Activated CD8-positive, alpha-beta memory T cell treated with anti-CD3 and anti-CD28 coated beads for 4 hours (primary cell): Measurements from ENCODE around the gene SPACA9.
A peak's percentile ranks its signal among the peaks of the same experiment; 100 is the strongest.

Experiments used
- DNase-seq, 2 donors: peaks; one replicate each; pipeline ENCODE4 v3.0.0-alpha.2; 2020; ENCODE audit warnings: low read depth in 2 of 2

Gene SPACA9

DNA sequence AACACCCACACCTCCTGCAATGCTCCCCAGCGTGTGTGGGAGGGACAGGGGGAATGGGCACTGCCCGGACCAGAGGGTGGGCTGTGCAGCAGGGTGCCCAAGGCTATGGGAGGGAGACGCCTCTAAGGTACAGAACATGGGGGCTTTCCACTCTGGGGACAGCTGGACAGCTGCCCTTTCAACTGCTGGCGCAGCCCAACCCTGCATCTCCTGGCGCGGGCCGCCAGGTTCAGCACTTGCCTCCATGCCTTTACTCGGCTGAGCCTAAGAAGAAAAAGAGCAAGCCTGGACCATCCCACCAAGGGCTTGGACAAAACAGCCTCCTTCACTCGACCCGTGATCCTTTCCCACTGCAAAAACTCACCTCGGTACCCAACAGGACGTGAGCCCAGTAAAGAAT, 15.6 kb upstream of the SPACA9 start:
- DNase-seq = no peak

DNA sequence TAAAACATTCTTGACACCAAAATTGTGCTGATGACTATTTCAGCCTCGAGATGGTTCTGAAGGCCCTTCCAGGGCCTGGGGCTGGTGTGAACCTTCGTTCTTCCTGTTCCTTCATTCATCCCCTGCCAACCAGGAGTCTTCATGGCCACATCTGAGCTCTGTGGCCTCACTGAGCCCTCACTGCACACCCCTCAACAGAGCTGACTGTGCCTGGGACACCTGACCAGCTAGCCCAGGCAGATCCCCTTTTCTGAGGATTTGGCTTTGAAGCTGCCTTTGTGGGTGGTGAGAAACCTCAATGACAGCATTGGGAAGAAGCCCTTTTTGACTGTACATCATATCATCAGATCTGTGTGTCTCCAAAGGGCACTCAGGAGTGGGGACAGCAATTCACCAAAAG, 14.4 kb upstream of the SPACA9 start:
- no peak for DNase-seq

GRCh38 chr9:132864691-132865090, 14.0 kb upstream of the SPACA9 start:
- DNase-seq = no peak

DNA sequence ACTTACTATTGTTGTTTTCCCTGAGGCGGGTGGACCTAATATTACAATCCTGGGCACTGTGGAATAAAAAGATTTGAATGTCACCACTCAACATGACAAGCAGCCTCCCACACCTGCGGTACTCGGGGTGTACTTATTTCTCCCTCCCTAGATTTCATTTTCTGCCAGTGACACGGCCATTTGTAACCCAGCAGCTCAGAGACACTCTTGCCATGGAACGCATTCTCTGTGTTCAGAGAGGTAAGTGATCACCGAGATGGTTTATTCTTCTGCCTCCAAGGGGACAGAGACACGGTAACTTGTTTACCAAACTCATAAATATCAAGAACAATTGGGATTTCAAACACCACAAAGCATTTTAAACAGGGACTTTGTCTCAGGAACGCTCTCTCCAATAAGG, 11.8 kb upstream of the SPACA9 start:
- DNase-seq = no peak

DNA sequence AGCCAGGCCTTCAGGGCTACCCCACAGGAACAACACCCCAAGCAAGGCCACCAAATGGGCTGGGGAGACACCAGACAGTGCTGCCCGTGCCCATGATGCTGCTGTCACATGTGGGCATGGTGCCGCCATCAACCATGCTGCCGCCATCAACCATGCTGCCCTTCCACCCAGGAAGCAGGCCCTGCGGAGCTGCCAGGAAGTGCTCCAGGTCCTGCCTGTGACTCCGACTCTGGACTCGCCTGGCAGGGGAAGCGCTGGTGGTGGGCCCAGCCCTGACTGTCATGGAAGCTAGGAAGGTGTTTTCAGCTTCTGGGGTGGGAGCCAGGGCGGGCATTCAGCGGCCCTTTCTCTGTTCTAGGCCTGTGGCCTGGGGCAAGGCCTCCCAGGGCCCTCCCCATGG, 9.4 kb upstream of the SPACA9 start:
- DNase-seq = no peak

DNA sequence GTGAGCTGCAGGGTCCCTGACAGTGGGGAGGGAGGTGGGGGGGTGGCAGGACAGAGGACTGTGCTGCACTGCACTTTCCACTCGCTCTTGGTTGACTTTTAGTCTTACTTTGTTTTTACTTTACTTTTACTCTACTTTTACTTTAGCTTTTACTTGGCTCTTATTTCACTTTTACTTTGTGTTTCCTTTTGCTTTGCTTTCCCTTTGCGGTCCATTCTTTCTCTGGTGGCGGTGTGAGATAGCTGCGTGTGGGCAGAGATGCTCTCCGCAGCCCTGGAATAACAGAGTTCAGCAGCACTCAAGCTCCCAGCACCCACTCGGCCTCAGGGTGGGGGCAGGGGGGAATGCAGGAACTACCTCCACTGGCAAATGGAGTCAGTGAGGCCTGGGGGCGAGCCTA, 5.3 kb upstream of the SPACA9 start:
- no peak for DNase-seq

GRCh38 chr9:132875159-132875558, 3.5 kb upstream of the SPACA9 start:
- no peak for DNase-seq

GRCh38 chr9:132876849-132877248, 1.8 kb upstream of the SPACA9 start:
- DNase-seq = no peak

- DNase-seq = no peak
These were observed 1.3 kb upstream of the SPACA9 start for GRCh38 chr9:132877458-132877823.

DNA sequence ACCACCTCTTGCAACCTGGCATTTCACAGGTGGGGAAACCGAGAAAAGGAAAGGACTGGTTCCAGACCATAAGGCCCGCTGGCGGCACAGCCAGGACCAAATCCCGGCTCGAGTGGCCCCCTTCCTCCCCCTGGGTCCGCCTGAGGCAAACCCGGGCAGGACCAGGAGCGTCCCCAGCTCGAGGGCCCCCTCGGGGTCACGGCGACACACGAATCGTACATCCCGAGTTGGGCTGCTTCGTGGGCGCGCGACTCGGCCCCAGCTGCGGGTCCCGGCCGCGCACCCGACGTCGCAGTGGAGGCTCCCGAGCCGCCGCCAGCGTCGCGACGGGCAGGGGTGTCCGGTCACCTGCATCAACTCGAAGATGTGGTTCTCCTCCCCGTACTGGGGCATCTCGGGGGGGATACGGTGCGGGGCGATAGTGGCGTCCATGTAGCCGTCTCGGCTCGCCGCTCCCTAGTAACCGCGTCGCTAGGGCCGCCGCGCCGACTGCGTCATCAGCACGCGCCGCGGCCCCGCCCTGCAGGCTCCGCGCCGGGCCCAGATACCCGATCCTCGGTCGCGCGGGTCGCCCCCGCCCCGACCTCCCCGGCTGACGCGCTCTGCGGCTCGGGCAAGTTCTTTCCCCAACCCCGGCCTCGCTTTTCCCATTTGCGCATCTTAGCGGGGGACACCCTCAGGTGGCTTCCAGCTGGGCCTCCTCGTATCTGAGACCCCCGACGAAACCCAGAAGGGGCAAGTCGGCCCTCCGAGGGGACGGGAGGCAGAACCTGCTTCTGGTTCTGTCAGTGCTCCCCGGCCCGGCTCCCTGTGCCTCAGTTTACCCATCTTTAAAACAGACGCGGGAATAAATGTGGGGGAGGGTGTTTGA, 639 bp upstream of the SPACA9 start, which contains the start of gene AK8:
TSS of gene AK8 (minus strand) at position 461 of the 871 bp plus-strand sequence. CDS start at position 432, 29 bp downstream.
- peak; percentile 45 to 48 for DNase-seq

DNA sequence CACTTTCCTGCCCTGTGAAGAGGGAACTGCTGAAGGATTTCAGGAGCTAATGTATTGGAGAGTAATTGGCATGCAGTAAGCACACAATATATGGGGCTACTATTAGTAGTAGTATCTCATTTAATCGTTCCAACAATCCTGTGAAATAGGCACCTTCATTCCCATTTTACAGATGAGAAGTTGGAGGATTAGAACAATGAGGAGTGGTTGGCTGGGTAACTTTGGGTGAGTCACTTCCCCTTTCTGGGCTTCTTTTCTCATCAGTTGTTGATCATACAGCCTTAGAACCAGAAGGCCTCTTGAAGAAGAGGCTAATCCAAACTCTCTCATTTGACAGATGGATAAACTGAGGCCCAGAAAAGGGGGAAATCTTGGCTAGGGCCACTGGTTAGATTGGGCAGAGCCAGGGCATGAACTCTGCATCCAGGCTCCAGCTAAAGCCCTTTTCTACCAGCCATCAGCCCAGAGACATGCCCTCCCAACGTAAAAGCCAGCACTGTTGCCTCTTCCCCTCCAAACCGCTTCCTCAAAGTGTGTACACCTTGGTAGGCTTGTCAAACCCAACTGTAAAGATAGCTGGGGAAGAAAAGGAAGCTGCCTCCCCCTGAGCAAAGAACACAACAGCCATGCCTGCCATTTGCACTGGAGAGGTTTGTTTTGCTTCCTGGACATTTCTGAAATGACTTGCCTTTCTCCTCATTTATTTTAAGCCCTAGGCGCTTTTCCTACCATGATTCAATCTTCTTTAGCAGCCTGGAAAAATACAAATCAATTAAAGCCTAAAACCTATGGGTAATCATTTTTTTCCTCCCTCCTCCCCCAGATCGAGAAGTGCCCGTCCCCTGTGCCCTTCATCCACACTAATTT, 992 bp downstream of the SPACA9 start:
- no peak for DNase-seq

- DNase-seq = no peak
These were observed 1.6 kb downstream of the SPACA9 start for GRCh38 chr9:132880324-132880661.

DNA sequence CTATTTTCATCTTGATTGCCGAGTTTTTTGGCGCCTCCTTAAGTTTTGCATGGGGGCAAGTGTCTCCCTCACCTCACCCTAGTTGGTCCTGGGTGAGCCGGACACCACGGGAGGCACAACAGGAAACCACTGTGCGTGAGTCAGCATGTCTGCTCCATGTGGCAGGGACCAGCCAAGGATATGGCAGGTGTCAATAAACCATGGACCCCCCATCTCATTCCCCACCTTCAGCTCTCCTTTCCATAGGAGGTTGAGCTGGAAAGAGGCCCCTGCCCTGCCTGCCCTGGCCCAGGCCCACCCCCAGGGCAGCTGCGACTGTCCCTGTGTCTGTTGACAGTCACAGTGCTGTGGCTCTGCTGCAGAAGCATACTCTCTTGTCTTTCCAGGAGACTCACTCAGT, 3.1 kb downstream of the SPACA9 start:
- DNase-seq = no peak

DNA sequence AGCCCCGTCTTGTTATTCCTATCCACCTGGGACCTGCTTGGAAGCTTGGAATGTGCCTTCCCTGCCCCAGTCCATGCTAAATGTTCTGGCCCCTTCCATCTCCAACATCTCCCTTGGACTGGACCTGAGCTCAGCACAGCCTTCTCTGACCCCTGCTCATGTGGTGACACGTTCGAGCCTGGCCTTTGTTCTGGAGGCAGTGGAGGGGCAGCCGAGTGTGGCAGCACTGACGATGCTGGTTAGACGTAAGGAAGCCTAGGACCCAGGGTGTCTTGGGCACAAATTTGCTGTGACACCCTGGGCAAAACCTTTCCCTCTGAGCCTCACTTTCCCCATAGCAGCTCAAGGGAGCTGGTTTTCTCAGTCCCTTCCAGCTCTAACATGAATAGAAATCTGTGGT, 3.9 kb downstream of the SPACA9 start:
- DNase-seq = no peak

GRCh38 chr9:132883349-132884294, 4.9 kb downstream of the SPACA9 start:
- no peak for DNase-seq

- no peak for DNase-seq
These were observed 7.1 kb downstream of the SPACA9 start for GRCh38 chr9:132885720-132886333.

DNA sequence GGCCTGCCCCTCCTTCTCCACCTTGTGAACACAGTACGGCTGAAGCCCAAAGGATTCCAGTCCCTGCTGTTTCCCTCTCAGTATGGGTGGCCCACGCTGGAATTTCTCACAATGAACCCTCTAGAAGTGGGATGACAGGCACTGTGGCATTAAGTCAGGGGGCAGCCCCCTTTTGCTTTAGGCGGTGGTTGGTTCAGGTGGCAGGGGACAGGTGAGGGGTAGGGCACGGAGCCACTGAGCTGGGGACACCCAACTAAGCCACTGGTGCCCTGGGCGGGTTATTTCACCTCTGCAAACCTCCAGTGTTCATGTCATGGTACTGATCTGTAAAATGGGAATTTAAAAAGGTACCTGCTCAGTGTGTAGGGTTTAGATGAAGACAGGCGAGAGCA, 7.6 kb downstream of the SPACA9 start:
- no peak for DNase-seq

GRCh38 chr9:132887181-132888120, 8.8 kb downstream of the SPACA9 start:
- DNase-seq = no peak

- no peak for DNase-seq
These were observed 9.5 kb downstream of the SPACA9 start for GRCh38 chr9:132888151-132888550.

DNA sequence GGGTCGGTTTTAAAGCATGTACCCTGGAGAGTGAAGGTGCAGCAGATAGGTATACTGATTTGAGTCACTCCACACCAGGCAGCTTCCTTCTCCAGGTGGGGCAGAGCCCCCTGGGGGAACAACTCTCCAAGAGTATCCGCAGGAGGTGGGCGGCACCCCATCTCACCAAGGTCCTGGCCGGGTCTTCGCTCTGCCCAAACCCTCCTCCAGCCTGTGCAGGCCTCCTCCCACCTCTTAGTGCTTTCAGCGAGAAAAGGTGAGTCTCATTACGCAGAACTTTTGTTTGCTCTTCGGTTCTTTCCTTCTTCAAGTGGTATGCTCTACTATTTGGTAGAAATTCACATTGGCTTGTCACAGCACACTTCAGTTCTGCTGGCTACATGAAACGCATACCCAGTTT, 13.7 kb downstream of the SPACA9 start:
- DNase-seq = no peak
